ENCODE results near the gene SLC13A4.
A peak's percentile ranks its signal among the peaks of the same experiment; 100 is the strongest.

SLC13A4 gene

DNA sequence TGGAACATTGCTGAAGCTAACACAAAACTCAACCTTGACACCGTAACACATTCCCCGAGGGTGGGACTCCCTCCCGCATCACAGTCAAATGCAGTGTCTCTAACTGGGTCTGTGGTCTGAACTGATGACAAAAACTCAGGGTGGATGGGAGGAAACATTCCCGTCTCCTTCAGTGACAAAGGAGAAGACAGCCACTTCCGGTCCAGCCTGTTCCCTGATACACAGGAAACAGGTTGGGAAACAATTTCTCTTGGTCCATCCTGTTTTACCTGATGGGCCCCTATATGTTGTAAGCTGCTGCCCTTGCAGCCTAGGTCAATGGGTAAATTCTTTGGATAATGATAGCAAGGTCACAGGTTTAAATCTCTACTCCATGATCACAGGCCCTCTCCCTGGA is 20.4 kb downstream of the SLC13A4 start:
- TF ChIP-seq SIN3A (IDR thresholded peaks at IDR 0.05; ENCODE audit: borderline replicate concordance, insufficient read depth, low read length), result no peak
- peak; percentile 45 for TF ChIP-seq FOXP2 (optimal IDR thresholded peaks at IDR 0.05; ENCODE audit: borderline replicate concordance, extremely low read depth, extremely low read length, insufficient read depth)

DNA sequence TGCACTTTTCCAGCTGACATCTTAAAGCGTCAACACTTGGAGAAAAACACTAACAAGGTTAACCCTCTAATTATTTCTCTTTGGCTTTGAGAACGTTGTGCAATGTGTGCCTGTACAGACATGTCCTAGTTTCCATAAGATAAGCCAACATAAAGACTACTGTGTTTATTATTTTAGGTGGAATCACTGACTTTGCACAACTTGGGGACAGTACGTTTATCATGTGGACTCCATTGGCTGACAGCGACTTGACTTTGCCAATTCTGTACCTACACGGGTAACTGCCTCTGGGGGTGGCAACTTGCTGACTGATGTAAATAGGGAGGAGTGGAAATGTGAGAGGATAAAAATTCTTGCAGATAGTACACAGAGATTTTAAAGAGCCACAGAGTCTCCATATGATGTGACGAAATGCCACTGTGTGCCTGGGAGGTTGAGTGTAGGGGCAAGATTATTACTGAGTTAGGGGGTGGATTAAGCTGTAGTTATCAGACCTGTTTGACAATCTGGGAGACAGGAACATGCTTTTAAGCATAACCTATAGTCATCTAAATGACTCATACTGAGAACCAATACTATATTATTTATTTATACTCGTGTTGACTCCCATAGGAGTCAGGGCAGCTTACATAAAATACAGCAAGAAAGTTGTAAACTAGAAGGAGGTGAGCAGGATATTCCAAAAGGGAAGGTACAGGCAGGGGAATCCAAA is 21.0 kb downstream of the SLC13A4 start:
- TF ChIP-seq, protein P1, sequence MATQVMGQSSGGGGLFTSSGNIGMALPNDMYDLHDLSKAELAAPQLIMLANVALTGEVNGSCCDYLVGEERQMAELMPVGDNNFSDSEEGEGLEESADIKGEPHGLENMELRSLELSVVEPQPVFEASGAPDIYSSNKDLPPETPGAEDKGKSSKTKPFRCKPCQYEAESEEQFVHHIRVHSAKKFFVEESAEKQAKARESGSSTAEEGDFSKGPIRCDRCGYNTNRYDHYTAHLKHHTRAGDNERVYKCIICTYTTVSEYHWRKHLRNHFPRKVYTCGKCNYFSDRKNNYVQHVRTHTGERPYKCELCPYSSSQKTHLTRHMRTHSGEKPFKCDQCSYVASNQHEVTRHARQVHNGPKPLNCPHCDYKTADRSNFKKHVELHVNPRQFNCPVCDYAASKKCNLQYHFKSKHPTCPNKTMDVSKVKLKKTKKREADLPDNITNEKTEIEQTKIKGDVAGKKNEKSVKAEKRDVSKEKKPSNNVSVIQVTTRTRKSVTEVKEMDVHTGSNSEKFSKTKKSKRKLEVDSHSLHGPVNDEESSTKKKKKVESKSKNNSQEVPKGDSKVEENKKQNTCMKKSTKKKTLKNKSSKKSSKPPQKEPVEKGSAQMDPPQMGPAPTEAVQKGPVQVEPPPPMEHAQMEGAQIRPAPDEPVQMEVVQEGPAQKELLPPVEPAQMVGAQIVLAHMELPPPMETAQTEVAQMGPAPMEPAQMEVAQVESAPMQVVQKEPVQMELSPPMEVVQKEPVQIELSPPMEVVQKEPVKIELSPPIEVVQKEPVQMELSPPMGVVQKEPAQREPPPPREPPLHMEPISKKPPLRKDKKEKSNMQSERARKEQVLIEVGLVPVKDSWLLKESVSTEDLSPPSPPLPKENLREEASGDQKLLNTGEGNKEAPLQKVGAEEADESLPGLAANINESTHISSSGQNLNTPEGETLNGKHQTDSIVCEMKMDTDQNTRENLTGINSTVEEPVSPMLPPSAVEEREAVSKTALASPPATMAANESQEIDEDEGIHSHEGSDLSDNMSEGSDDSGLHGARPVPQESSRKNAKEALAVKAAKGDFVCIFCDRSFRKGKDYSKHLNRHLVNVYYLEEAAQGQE (IDR thresholded peaks at IDR 0.05; ENCODE audit: insufficient read depth in 1 of 2, low read depth in 2 of 2, low read length in 2 of 2), result no peak
- no peak for TF ChIP-seq FOXP2 (optimal IDR thresholded peaks at IDR 0.05; ENCODE audit: borderline replicate concordance, extremely low read depth, extremely low read length, insufficient read depth)
- TF ChIP-seq SIN3A (IDR thresholded peaks at IDR 0.05; ENCODE audit: borderline replicate concordance, insufficient read depth, low read length), result no peak
- TF ChIP-seq TAF1 (IDR thresholded peaks at IDR 0.05; ENCODE audit: borderline replicate concordance, insufficient read depth, low read length), result no peak
- no peak for TF ChIP-seq POLR2AphosphoS5 (IDR thresholded peaks at IDR 0.05; ENCODE audit: low read depth, low read length)

DNA sequence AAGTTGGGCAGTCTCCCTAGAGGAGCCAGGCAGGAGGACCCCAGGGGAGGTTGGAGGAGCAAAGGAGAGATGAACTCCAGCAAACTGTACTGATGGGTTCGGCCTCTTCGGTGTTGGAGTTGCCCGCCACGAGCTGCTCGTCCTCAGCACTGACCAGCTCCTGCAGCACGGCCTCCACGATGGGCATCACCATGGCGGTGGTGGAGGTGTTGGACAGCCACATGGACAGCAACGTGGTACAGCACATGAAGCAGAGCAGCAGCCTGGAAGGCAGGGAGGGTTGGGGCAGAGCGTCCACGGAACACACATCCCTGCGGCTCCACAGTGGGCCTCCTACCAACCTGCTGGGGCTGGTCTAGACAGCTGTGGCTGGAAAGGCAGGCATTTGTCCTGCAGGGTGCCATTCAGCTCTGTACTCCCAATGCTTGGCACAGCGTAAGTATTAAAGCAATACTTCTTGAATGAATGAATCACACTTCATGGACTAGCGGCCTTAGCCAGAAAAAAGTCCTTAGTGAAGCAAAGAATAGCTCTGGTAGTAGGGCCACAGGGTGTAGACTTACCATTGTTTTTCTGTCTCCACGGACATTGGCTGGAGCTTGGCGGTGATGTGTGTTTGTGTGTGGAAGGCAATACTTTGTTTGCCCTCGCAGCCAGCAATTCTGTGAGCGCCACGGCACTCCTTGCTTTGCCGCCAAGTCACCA is 21.8 kb downstream of the SLC13A4 start:
- no peak for TF ChIP-seq SIN3A (IDR thresholded peaks at IDR 0.05; ENCODE audit: borderline replicate concordance, insufficient read depth, low read length)
- TF ChIP-seq TAF1 (IDR thresholded peaks at IDR 0.05; ENCODE audit: borderline replicate concordance, insufficient read depth, low read length), result no peak
- no peak for TF ChIP-seq POLR2AphosphoS5 (IDR thresholded peaks at IDR 0.05; ENCODE audit: low read depth, low read length)
- TF ChIP-seq, protein P1 (IDR thresholded peaks at IDR 0.05; ENCODE audit: insufficient read depth in 1 of 2, low read depth in 2 of 2, low read length in 2 of 2), result no peak
- no peak for TF ChIP-seq FOXP2 (optimal IDR thresholded peaks at IDR 0.05; ENCODE audit: borderline replicate concordance, extremely low read depth, extremely low read length, insufficient read depth)

DNA sequence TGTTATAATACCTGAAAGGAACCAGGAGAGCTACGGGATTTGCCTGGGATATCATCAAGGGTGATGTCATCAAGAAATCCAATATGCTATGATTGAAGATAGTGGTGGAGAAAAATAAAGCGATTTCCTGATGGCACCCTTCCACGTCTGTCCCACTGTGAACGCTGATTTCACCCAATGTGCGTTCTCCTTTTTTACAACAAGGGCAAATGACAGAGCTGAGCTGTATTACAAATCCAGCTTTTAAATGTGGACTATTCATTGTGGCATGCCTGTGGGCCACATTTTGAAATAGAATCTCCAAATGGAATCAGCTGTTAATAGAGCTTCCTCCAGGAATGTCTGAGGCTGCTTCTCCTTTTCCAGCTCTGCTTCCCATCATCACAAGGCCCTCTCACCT is 23.3 kb downstream of the SLC13A4 start:
- TF ChIP-seq SIN3A (IDR thresholded peaks at IDR 0.05; ENCODE audit: borderline replicate concordance, insufficient read depth, low read length) (no peak), TAF1 (IDR thresholded peaks at IDR 0.05; ENCODE audit: borderline replicate concordance, insufficient read depth, low read length) (no peak)

DNA sequence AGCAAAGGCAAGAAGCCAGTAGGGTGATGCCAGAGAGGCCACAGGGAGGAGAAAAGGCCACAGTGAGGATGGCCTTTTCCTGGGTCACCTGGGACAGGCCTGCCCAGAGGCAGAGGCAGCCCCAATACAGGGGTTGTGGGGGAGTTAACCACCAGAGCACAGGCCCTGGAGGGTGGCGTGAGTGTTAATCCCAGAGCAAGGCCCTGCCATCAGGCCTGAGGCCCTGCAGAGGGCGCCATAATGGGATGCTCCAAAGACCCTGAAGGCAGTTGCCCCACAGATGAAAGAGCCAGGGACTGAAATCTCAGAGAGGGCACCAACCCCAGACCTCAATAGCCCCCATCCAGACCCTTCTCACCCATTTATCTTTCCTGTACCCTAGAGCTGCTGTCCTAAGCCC is 23.9 kb downstream of the SLC13A4 start:
- TF ChIP-seq POLR2AphosphoS5 (IDR thresholded peaks at IDR 0.05; ENCODE audit: low read depth, low read length) (no peak), FOXP2 (optimal IDR thresholded peaks at IDR 0.05; ENCODE audit: borderline replicate concordance, extremely low read depth, extremely low read length, insufficient read depth) (no peak), SIN3A (IDR thresholded peaks at IDR 0.05; ENCODE audit: borderline replicate concordance, insufficient read depth, low read length) (no peak), TAF1 (IDR thresholded peaks at IDR 0.05; ENCODE audit: borderline replicate concordance, insufficient read depth, low read length) (no peak)
- TF ChIP-seq, protein P1 (IDR thresholded peaks at IDR 0.05; ENCODE audit: insufficient read depth in 1 of 2, low read depth in 2 of 2, low read length in 2 of 2), result no peak
